WI38 (cell line): ENCODE measurements around the gene ERBB4.
"Not testable (repeated sequence)": the region's sequence is repeated elsewhere in the genome, so short reads cannot be mapped to it uniquely, and the experiment has no call there.

Source experiments
- H3K4me3 ChIP-seq: 2 replicates; pipeline ENCODE4 v1.5.1; 2011; ENCODE audit warnings: low read depth, mild to moderate bottlenecking, control low read depth, low read length
- CTCF ChIP-seq: IDR thresholded peaks from 2 replicates; pipeline ENCODE4 v1.5.1; 2012; ENCODE audit warnings: low read depth, mild to moderate bottlenecking, control low read depth, low read length

The ERBB4 gene

GRCh38 chr2:212494418-212495020 lies 44.1 kb downstream of the ERBB4 start:
- TF ChIP-seq CTCF, result no peak
- no peak overlapping the region for H3K4me3 ChIP-seq

GRCh38 chr2:212489719-212490346 lies 48.8 kb downstream of the ERBB4 start:
- no peak overlapping the region for H3K4me3 ChIP-seq
- no peak for TF ChIP-seq CTCF

DNA sequence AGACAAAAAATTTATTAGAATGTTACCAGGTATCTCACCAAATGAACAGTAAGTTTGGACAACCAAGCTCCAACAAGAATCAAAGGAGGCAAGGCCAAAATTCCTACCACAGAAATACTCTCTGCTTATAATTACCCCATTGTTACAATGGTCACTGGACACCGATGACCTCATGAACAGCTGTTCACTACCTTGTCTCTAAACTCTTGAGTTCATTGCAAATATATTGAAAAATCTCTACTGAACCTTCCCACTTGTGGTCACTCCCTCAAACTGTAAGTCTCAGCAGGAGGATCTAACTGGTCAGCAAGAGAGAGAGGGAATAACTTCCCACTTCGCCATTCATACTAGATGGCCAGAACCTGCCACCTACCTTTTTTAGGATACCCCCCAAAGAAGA lies 50.0 kb downstream of the ERBB4 start:
- H3K4me3 ChIP-seq, result no peak overlapping the region
- TF ChIP-seq CTCF, result no peak

- no peak for TF ChIP-seq CTCF
Observed at GRCh38 chr2:212484563-212485080, 54.0 kb downstream of the ERBB4 start.

DNA sequence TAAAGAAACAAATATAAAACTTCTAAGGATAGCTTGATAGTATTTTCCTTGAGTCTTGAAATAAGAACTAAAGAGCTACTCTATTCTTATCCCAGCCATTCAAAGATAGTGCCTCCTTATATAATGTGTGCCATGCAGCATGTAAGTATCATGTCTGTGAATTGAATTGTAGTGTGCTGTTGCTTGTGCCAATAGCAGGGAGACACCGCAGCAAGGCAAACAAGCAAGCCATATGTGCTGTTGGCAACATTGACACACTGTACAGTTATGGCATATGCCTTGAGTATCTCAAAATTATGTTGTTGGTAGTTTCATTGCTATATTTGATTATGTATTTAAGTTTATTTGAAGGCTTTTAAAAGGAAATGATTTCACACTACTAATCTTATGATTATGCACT lies 58.2 kb downstream of the ERBB4 start:
- no peak for TF ChIP-seq CTCF

More at GRCh38 chr2:212484563-212485080, 54.0 kb downstream of the ERBB4 start:
- H3K4me3 ChIP-seq, result no peak overlapping the region

GRCh38 chr2:212477571-212477970 lies 61.0 kb downstream of the ERBB4 start:
- no peak for TF ChIP-seq CTCF
- H3K4me3 ChIP-seq, result no peak overlapping the region

More for the DNA sequence above, 58.2 kb downstream of the ERBB4 start:
- no peak overlapping the region for H3K4me3 ChIP-seq

GRCh38 chr2:212473211-212473610 lies 65.4 kb downstream of the ERBB4 start:
- no peak for TF ChIP-seq CTCF
- H3K4me3 ChIP-seq, result no peak overlapping the region

GRCh38 chr2:212467551-212467950 lies 71.1 kb downstream of the ERBB4 start:
- not testable (repeated sequence) for H3K4me3 ChIP-seq
